ENCODE measurements around the gene PDSS1. TPM values are rescaled to one million over a fixed set of nuclear protein-coding genes. Genes with fewer than 3 reads are reported as not detected.

PDSS1 gene
- total and polyA plus RNA-seq, 4 donors, result 6.0 to 7.6 (median 7.1) TPM

DNA sequence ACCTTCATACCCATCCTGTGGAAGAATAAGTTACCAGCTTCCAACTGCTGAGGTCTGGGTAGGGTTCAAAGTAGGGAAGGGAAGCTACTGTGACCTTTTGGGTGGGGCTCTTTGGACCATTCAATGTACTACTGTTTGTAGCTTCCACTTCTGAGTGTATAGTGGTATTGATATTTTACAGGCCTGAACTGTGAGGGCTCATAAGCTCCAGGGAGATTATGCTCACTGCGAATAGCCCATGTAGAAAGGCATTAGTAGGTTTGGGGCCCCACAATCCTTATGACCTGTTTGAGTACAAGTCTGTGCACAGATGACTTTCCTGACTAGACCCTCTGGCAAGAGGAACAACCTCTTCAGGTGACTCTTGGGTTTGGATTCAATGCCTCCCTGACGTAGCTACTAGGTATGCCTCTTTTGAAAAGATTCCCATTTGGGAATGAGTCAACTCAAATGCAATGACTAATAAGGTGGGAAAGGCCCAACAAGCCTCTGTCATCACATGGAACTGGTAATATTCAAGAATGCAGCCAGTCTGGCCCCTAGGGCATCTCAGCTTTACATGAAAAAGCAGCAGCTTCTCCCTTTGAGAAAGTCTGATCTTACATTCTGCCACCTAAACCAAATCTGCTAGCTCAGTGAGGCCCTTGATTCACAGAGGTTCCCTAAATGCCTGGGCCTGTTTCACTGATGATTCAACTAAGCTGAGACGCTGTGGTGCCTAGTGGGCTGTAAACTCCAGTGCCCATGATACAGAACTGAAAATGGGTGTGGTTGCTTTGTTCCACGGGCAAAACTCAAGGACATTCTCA, 83.5 kb downstream of the PDSS1 start:
- DNase-seq (ENCODE audit: low spot score), result no peak
- TF ChIP-seq JUND (IDR thresholded peaks at IDR 0.05), result no peak
- no peak for TF ChIP-seq EGR1 (IDR thresholded peaks at IDR 0.05; ENCODE audit: low read depth in 2 of 2)
- no peak for TF ChIP-seq FOXA1 (IDR thresholded peaks at IDR 0.05)
- TF ChIP-seq NR2F2 (IDR thresholded peaks at IDR 0.05), result no peak
- no peak for TF ChIP-seq RAD21 (IDR thresholded peaks at IDR 0.05)
- no peak for TF ChIP-seq TAF1 (conservative IDR thresholded peaks at IDR 0.05)
- no peak for TF ChIP-seq RXRA (IDR thresholded peaks at IDR 0.05)
- TF ChIP-seq HNF4G (IDR thresholded peaks at IDR 0.05), result no peak
- TF ChIP-seq, protein P1, sequence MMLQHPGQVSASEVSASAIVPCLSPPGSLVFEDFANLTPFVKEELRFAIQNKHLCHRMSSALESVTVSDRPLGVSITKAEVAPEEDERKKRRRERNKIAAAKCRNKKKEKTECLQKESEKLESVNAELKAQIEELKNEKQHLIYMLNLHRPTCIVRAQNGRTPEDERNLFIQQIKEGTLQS (IDR thresholded peaks at IDR 0.05), result no peak
- no peak for TF ChIP-seq FOXA2 (IDR thresholded peaks at IDR 0.05)
- TF ChIP-seq GABPA (IDR thresholded peaks at IDR 0.05 in 1 of 2, conservative IDR thresholded peaks at IDR 0.05 in 1 of 2), result no peak
- TF ChIP-seq YY1 (IDR thresholded peaks at IDR 0.05), result no peak
- no peak for TF ChIP-seq SP1 (IDR thresholded peaks at IDR 0.05)
- TF ChIP-seq, protein P2, sequence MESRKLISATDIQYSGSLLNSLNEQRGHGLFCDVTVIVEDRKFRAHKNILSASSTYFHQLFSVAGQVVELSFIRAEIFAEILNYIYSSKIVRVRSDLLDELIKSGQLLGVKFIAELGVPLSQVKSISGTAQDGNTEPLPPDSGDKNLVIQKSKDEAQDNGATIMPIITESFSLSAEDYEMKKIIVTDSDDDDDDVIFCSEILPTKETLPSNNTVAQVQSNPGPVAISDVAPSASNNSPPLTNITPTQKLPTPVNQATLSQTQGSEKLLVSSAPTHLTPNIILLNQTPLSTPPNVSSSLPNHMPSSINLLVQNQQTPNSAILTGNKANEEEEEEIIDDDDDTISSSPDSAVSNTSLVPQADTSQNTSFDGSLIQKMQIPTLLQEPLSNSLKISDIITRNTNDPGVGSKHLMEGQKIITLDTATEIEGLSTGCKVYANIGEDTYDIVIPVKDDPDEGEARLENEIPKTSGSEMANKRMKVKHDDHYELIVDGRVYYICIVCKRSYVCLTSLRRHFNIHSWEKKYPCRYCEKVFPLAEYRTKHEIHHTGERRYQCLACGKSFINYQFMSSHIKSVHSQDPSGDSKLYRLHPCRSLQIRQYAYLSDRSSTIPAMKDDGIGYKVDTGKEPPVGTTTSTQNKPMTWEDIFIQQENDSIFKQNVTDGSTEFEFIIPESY (IDR thresholded peaks at IDR 0.05), result no peak
- TF ChIP-seq, protein P3, sequence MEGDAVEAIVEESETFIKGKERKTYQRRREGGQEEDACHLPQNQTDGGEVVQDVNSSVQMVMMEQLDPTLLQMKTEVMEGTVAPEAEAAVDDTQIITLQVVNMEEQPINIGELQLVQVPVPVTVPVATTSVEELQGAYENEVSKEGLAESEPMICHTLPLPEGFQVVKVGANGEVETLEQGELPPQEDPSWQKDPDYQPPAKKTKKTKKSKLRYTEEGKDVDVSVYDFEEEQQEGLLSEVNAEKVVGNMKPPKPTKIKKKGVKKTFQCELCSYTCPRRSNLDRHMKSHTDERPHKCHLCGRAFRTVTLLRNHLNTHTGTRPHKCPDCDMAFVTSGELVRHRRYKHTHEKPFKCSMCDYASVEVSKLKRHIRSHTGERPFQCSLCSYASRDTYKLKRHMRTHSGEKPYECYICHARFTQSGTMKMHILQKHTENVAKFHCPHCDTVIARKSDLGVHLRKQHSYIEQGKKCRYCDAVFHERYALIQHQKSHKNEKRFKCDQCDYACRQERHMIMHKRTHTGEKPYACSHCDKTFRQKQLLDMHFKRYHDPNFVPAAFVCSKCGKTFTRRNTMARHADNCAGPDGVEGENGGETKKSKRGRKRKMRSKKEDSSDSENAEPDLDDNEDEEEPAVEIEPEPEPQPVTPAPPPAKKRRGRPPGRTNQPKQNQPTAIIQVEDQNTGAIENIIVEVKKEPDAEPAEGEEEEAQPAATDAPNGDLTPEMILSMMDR (IDR thresholded peaks at IDR 0.05; ENCODE audit: low read depth, low read length, missing input control), result no peak
- no peaks in the 10 kb centered on the region for H3K36me3 ChIP-seq (ENCODE audit: control insufficient read depth in 4 of 4, insufficient read depth in 3 of 4, low read depth in 1 of 4, low read length in 3 of 4)
- WGBS, result 81% methylated on average over 4 of the region's 4 CpGs
- no peaks in the 10 kb centered on the region for H3K27me3 ChIP-seq (ENCODE audit: control insufficient read depth in 4 of 4, insufficient read depth in 4 of 4, low read length in 3 of 4)
- H3K9ac ChIP-seq (ENCODE audit: low read depth in 1 of 2, low read length in 2 of 2), result no peak overlapping the region
- no peak overlapping the region for H3K27ac ChIP-seq (ENCODE audit: low read depth in 1 of 2, low read length in 2 of 2)
- H3K9me3 ChIP-seq (ENCODE audit: control insufficient read depth in 4 of 4, low read length in 3 of 4), result no peaks in the 10 kb centered on the region
- no peak overlapping the region for H3K4me3 ChIP-seq (ENCODE audit: low read depth in 1 of 3, low read length in 3 of 3)
- no peaks in the 10 kb centered on the region for H3K4me1 ChIP-seq (ENCODE audit: control insufficient read depth in 4 of 4, insufficient read depth in 4 of 4, low read length in 3 of 4)

DNA sequence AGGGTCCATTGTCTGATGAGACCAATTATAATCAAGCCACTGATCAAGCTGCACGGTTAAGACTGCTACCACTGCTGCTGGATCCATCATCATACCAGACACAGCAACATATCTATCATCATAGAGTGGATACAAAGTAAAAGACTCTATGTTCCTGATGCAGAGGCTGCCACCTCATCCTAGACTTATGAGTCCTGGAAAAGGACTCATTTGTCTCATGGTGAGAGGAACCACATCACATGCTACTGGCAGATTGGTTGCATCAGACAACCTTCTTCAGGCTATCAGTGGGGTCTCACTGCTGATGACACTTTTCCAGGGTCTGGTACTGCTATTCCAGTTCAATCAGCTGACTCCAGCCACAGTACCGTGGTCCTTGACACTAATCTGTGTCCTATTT, 84.3 kb downstream of the PDSS1 start:
- TF ChIP-seq, protein P4, sequence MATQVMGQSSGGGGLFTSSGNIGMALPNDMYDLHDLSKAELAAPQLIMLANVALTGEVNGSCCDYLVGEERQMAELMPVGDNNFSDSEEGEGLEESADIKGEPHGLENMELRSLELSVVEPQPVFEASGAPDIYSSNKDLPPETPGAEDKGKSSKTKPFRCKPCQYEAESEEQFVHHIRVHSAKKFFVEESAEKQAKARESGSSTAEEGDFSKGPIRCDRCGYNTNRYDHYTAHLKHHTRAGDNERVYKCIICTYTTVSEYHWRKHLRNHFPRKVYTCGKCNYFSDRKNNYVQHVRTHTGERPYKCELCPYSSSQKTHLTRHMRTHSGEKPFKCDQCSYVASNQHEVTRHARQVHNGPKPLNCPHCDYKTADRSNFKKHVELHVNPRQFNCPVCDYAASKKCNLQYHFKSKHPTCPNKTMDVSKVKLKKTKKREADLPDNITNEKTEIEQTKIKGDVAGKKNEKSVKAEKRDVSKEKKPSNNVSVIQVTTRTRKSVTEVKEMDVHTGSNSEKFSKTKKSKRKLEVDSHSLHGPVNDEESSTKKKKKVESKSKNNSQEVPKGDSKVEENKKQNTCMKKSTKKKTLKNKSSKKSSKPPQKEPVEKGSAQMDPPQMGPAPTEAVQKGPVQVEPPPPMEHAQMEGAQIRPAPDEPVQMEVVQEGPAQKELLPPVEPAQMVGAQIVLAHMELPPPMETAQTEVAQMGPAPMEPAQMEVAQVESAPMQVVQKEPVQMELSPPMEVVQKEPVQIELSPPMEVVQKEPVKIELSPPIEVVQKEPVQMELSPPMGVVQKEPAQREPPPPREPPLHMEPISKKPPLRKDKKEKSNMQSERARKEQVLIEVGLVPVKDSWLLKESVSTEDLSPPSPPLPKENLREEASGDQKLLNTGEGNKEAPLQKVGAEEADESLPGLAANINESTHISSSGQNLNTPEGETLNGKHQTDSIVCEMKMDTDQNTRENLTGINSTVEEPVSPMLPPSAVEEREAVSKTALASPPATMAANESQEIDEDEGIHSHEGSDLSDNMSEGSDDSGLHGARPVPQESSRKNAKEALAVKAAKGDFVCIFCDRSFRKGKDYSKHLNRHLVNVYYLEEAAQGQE (IDR thresholded peaks at IDR 0.05), result no peak
- TF ChIP-seq, protein P2 (IDR thresholded peaks at IDR 0.05), result no peak
- TF ChIP-seq, protein P1 (IDR thresholded peaks at IDR 0.05), result no peak
- TF ChIP-seq FOXA2 (IDR thresholded peaks at IDR 0.05) (no peak), SP1 (IDR thresholded peaks at IDR 0.05) (no peak), EGR1 (IDR thresholded peaks at IDR 0.05; ENCODE audit: low read depth in 2 of 2) (no peak), GABPA (IDR thresholded peaks at IDR 0.05 in 1 of 2, conservative IDR thresholded peaks at IDR 0.05 in 1 of 2) (no peak)
- Histone ChIP-seq H3K4me1 (ENCODE audit: control insufficient read depth in 4 of 4, insufficient read depth in 4 of 4, low read length in 3 of 4) (no peaks in the 10 kb centered on the region), H3K9ac (ENCODE audit: low read depth in 1 of 2, low read length in 2 of 2) (no peak overlapping the region), H3K27ac (ENCODE audit: low read depth in 1 of 2, low read length in 2 of 2) (no peak overlapping the region), H3K4me3 (ENCODE audit: low read depth in 1 of 3, low read length in 3 of 3) (no peak overlapping the region), H3K9me3 (ENCODE audit: control insufficient read depth in 4 of 4, low read length in 3 of 4) (no peaks in the 10 kb centered on the region), H3K36me3 (ENCODE audit: control insufficient read depth in 4 of 4, insufficient read depth in 3 of 4, low read depth in 1 of 4, low read length in 3 of 4) (no peaks in the 10 kb centered on the region), H3K27me3 (ENCODE audit: control insufficient read depth in 4 of 4, insufficient read depth in 4 of 4, low read length in 3 of 4) (no peaks in the 10 kb centered on the region)
- WGBS, result 96% methylated on average over 2 of the region's 2 CpGs
- no peak for DNase-seq (ENCODE audit: low spot score)

Data from liver (tissue), 9 donors.